ENCODE measurements around the gene NEGR1.

GRCh38 chr1:71882226-71882625, 400.1 kb downstream of the NEGR1 start:
- TF ChIP-seq EP300 (IDR thresholded peaks at IDR 0.05; ENCODE audit: low read depth) (no peak), POLR2AphosphoS5 (IDR thresholded peaks at IDR 0.05) (no peak), CTCF (IDR thresholded peaks at IDR 0.05) (no peak)

Measured in transverse colon (tissue), 4 donors.